ENCODE results near the gene LEPROT. TPM values are rescaled to one million over a fixed set of nuclear protein-coding genes. Genes with fewer than 3 reads are reported as not detected.

Gene LEPROT
- polyA plus RNA-seq, 1 donor (not counting 4 experiments of a cell fraction or from before 2014, with no cell fraction given) = 82.5 TPM

GRCh38 chr1:65476327-65476726, 55.9 kb downstream of the LEPROT start:
- Histone ChIP-seq H3K9me3 (ENCODE audit: control insufficient read depth, low read depth, low read length) (no peaks in the 10 kb centered on the region), H3K9ac (ENCODE audit: control insufficient read depth, extremely low read depth, insufficient read depth, low read length) (no peak overlapping the region), H3K4me1 (ENCODE audit: control insufficient read depth, extremely low read depth, insufficient read depth, low read length) (no peaks in the 10 kb centered on the region), H3K36me3 (ENCODE audit: control insufficient read depth in 2 of 2, extremely low read depth in 1 of 2, insufficient read depth in 2 of 2, low read length in 2 of 2) (no peaks in the 10 kb centered on the region), H4K20me1 (ENCODE audit: control insufficient read depth, extremely low read depth, insufficient read depth, low read length) (no peaks in the 10 kb centered on the region), H3K4me3 (ENCODE audit: control insufficient read depth in 2 of 3, extremely low read depth in 1 of 3, insufficient read depth in 2 of 3, low read depth in 1 of 3, low read length in 3 of 3) (no peak overlapping the region), H3K27me3 (ENCODE audit: control insufficient read depth, extremely low read depth, insufficient read depth, low read length) (no peaks in the 10 kb centered on the region), H3K9me1 (ENCODE audit: control insufficient read depth, extremely low read depth, insufficient read depth, low read length) (no peaks in the 10 kb centered on the region), H2AFZ (ENCODE audit: control insufficient read depth, low read length) (no peak overlapping the region), H3K27ac (ENCODE audit: control insufficient read depth, insufficient read depth, low read length) (no peak overlapping the region), H3K79me2 (ENCODE audit: control insufficient read depth, insufficient read depth, low read length) (no peaks in the 10 kb centered on the region), H3K4me2 (ENCODE audit: control insufficient read depth, extremely low read depth, insufficient read depth, low read depth, low read length) (no peak overlapping the region)
- FAIRE-seq (no peak), DNase-seq (ENCODE audit: low read depth, low spot score) (no peak)
- dilution Hi-C loops (cut with MboI; ENCODE audit: extremely low pct_ligation_motif_present, low sequenced_read_pairs) = no loop called here
- TF ChIP-seq EZH2 (IDR thresholded peaks at IDR 0.05; ENCODE audit: low read length) (no peak), CTCF (optimal IDR thresholded peaks at IDR 0.05 in 1 of 3, IDR thresholded peaks at IDR 0.05 in 1 of 3, conservative IDR thresholded peaks at IDR 0.05 in 1 of 3; ENCODE audit: extremely low read depth in 1 of 3, insufficient read depth in 2 of 3, low read length in 3 of 3) (no peak)

- Histone ChIP-seq H3K4me3 (ENCODE audit: control insufficient read depth in 2 of 3, extremely low read depth in 1 of 3, insufficient read depth in 2 of 3, low read depth in 1 of 3, low read length in 3 of 3) (no peak overlapping the region), H3K9me1 (ENCODE audit: control insufficient read depth, extremely low read depth, insufficient read depth, low read length) (no peaks in the 10 kb centered on the region)
Measured at GRCh38 chr1:65477414-65478378, 57.2 kb downstream of the LEPROT start.

More at GRCh38 chr1:65477414-65478378, 57.2 kb downstream of the LEPROT start:
- DNase-seq (ENCODE audit: low read depth, low spot score) (no peak), FAIRE-seq (no peak)
- Histone ChIP-seq H3K27me3 (ENCODE audit: control insufficient read depth, extremely low read depth, insufficient read depth, low read length) (no peaks in the 10 kb centered on the region), H3K9me3 (ENCODE audit: control insufficient read depth, low read depth, low read length) (no peaks in the 10 kb centered on the region), H3K4me1 (ENCODE audit: control insufficient read depth, extremely low read depth, insufficient read depth, low read length) (no peaks in the 10 kb centered on the region), H4K20me1 (ENCODE audit: control insufficient read depth, extremely low read depth, insufficient read depth, low read length) (no peaks in the 10 kb centered on the region), H3K27ac (ENCODE audit: control insufficient read depth, insufficient read depth, low read length) (no peak overlapping the region), H3K79me2 (ENCODE audit: control insufficient read depth, insufficient read depth, low read length) (no peaks in the 10 kb centered on the region), H3K9ac (ENCODE audit: control insufficient read depth, extremely low read depth, insufficient read depth, low read length) (no peak overlapping the region), H3K4me2 (ENCODE audit: control insufficient read depth, extremely low read depth, insufficient read depth, low read depth, low read length) (no peak overlapping the region), H2AFZ (ENCODE audit: control insufficient read depth, low read length) (no peak overlapping the region), H3K36me3 (ENCODE audit: control insufficient read depth in 2 of 2, extremely low read depth in 1 of 2, insufficient read depth in 2 of 2, low read length in 2 of 2) (no peaks in the 10 kb centered on the region)
- dilution Hi-C loops (cut with MboI; ENCODE audit: extremely low pct_ligation_motif_present, low sequenced_read_pairs) = no loop called here
- TF ChIP-seq CTCF (optimal IDR thresholded peaks at IDR 0.05 in 1 of 3, IDR thresholded peaks at IDR 0.05 in 1 of 3, conservative IDR thresholded peaks at IDR 0.05 in 1 of 3; ENCODE audit: extremely low read depth in 1 of 3, insufficient read depth in 2 of 3, low read length in 3 of 3) = no peak
- no peak for TF ChIP-seq EZH2 (IDR thresholded peaks at IDR 0.05; ENCODE audit: low read length)
